SJCRH30 (cell line): ENCODE results near the gene RAB15. TPM values are rescaled to one million over a fixed set of nuclear protein-coding genes. Genes with fewer than 3 reads are reported as not detected.
A peak's percentile ranks its signal among the peaks of the same experiment; 100 is the strongest.
"Not testable (repeated sequence)": the region's sequence is repeated elsewhere in the genome, so short reads cannot be mapped to it uniquely, and the experiment has no call there.

Experiments used
- DNase-seq, 2 experiments: peaks; one replicate each; pipeline ENCODE4 v3.0.0-alpha.2; 2015 to 2020
- H3K27ac ChIP-seq: fragments of 250-450 bp; sonication (Bioruptor Pico); 2 replicates; pipeline ENCODE4 v1.5.1; 2020; ENCODE audit warnings: mild to moderate bottlenecking, moderate library complexity
- H3K27me3 ChIP-seq: fragments of 250-450 bp; sonication (Bioruptor Pico); 2 replicates; pipeline ENCODE4 v1.5.1; 2020; ENCODE audit warnings: mild to moderate bottlenecking, moderate library complexity
- H3K36me3 ChIP-seq: fragments of 250-450 bp; sonication (Bioruptor Pico); 2 replicates; pipeline ENCODE4 v1.5.1; 2020; ENCODE audit warnings: mild to moderate bottlenecking, moderate library complexity
- H3K4me1 ChIP-seq: fragments of 250-450 bp; sonication (Bioruptor Pico); 2 replicates; pipeline ENCODE4 v1.5.1; 2020; ENCODE audit warnings: mild to moderate bottlenecking, moderate library complexity
- H3K4me3 ChIP-seq: fragments of 250-450 bp; sonication (Bioruptor Pico); 2 replicates; pipeline ENCODE4 v1.5.1; 2020; ENCODE audit warnings: mild to moderate bottlenecking, moderate library complexity
- H3K9me3 ChIP-seq: fragments of 250-450 bp; sonication (Bioruptor Pico); replicated peaks from 2 replicates; pipeline ENCODE4 v1.5.1; 2020; ENCODE audit warnings: mild to moderate bottlenecking, moderate library complexity
- total RNA-seq: library from RNA; depleted of rRNA; stranded (reverse); fragments of >200 nt; shearing (Covaris generic); gene quantifications from 2 replicates; pipeline ENCODE4 v1.2.3, GENCODE V29; 2014

Gene RAB15
- total RNA-seq, 1 experiment from 2014 or later: 21.6 TPM

- peaks cover 19% of the 10 kb centered on the region; the same call in 1 of the 2 replicates for H3K36me3 ChIP-seq
- H3K9me3 ChIP-seq: no peaks in the 10 kb centered on the region
- no peaks in the 10 kb centered on the region for H3K4me1 ChIP-seq
- no peak for DNase-seq
- H3K27me3 ChIP-seq: no peaks in the 10 kb centered on the region
- no peak overlapping the region for H3K27ac ChIP-seq
- no peak overlapping the region for H3K4me3 ChIP-seq
Measured at GRCh38 chr14:64928239-64929013, 43.7 kb downstream of the RAB15 start.

DNA sequence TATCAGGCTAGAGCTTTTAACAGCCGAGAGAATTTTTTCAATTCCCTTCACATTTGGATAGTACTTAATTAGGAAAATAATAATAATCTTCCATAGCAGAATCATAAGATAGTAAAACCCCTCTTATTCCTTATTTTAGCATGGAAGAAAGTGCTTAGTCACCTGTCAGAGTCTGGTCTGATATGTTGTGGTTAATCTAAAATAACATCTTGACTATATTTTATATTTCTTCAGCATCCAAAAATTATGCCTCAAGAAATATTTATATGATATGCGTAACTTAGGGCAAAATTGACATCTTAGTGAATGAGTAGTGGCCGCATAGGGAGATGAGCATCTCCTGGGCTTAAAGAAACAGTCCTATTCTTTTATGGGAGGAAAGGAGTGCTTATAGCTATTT, 45.1 kb downstream of the RAB15 start:
- peaks cover 15% of the 10 kb centered on the region; the same call in 1 of the 2 replicates for H3K36me3 ChIP-seq
- H3K4me1 ChIP-seq: no peaks in the 10 kb centered on the region
- H3K27ac ChIP-seq: no peak overlapping the region
- no peak overlapping the region for H3K4me3 ChIP-seq
- DNase-seq: no peak
- no peaks in the 10 kb centered on the region for H3K9me3 ChIP-seq
- no peaks in the 10 kb centered on the region for H3K27me3 ChIP-seq

DNA sequence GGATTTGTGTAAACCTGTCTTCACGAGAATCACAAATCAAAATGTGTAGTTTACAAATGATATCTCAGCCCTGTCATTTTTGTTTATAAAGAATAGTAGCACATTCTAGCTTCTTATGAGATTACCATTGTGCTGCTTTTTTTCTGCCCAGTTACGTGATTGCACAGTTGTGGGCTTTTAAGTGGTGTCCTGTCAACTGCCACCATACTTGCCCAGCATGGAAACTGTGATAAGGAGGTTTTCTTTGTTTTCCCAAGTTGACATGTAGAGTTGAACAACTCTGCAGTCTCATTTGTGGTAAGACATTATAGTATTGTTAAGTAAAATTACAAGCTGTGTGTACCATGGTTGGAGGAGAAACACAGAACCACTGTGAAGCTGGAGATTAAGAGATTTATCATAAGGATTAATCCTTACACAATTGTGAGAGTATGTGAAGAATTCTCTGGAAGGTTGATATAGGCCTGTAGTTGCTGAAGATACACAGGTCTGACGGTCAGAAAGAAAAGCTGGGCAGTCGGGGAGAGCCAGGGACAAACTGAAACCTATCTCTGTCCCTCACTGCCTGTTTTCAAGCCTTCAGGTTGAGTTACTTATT, 45.6 kb downstream of the RAB15 start:
- H3K27ac ChIP-seq: no peak overlapping the region
- no peaks in the 10 kb centered on the region for H3K27me3 ChIP-seq
- H3K36me3 ChIP-seq: peaks cover 11% of the 10 kb centered on the region; the same call in 1 of the 2 replicates
- no peak overlapping the region for H3K4me3 ChIP-seq
- no peaks in the 10 kb centered on the region for H3K4me1 ChIP-seq
- DNase-seq: no peak
- no peaks in the 10 kb centered on the region for H3K9me3 ChIP-seq

- H3K27me3 ChIP-seq: no peaks in the 10 kb centered on the region
- H3K27ac ChIP-seq: no peak overlapping the region
- H3K4me1 ChIP-seq: no peaks in the 10 kb centered on the region
- peaks cover 9% of the 10 kb centered on the region; the same call in 1 of the 2 replicates for H3K36me3 ChIP-seq
- no peak for DNase-seq
- no peaks in the 10 kb centered on the region for H3K9me3 ChIP-seq
- no peak overlapping the region for H3K4me3 ChIP-seq
Measured at GRCh38 chr14:64923015-64923414, 49.1 kb downstream of the RAB15 start.

DNA sequence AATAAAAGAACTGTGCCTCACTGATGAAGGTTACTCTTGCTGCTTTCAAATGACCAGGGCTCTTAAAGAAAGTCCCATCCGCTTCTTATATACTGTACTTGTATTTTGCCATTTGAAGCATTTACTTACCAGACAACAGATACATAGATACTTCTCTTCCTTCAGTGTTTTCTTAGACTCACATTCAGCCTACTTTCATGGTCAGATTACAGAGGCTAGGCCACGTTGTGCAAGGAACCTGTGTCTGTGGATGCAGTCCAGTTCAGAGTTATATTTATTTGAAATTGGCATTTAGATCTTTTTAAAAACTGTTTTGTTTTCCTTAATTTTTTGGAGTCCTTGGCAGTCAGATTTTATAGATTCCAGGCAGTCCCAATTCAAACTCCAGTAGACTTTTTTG, 51.7 kb downstream of the RAB15 start:
- H3K36me3 ChIP-seq: no peaks in the 10 kb centered on the region
- no peaks in the 10 kb centered on the region for H3K9me3 ChIP-seq
- DNase-seq: no peak
- H3K4me1 ChIP-seq: no peaks in the 10 kb centered on the region
- no peaks in the 10 kb centered on the region for H3K27me3 ChIP-seq
- no peak overlapping the region for H3K27ac ChIP-seq
- no peak overlapping the region for H3K4me3 ChIP-seq

- DNase-seq: no peak
- H3K4me3 ChIP-seq: no peak overlapping the region
- H3K27ac ChIP-seq: no peak overlapping the region
- H3K36me3 ChIP-seq: no peaks in the 10 kb centered on the region
- H3K27me3 ChIP-seq: no peaks in the 10 kb centered on the region
- H3K9me3 ChIP-seq: no peaks in the 10 kb centered on the region
- no peaks in the 10 kb centered on the region for H3K4me1 ChIP-seq
Measured at GRCh38 chr14:64919618-64920017, 52.5 kb downstream of the RAB15 start.

GRCh38 chr14:64919215-64919614, 52.9 kb downstream of the RAB15 start:
- no peak overlapping the region for H3K4me3 ChIP-seq
- no peaks in the 10 kb centered on the region for H3K9me3 ChIP-seq
- H3K27ac ChIP-seq: no peak overlapping the region
- no peaks in the 10 kb centered on the region for H3K4me1 ChIP-seq
- H3K27me3 ChIP-seq: no peaks in the 10 kb centered on the region
- no peaks in the 10 kb centered on the region for H3K36me3 ChIP-seq
- no peak for DNase-seq

GRCh38 chr14:64918216-64918615, 53.9 kb downstream of the RAB15 start:
- Histone ChIP-seq H3K4me1 (no peaks in the 10 kb centered on the region), H3K4me3 (no peak overlapping the region), H3K36me3 (no peaks in the 10 kb centered on the region), H3K27me3 (no peaks in the 10 kb centered on the region), H3K9me3 (no peaks in the 10 kb centered on the region), H3K27ac (no peak overlapping the region)
- DNase-seq: no peak

DNA sequence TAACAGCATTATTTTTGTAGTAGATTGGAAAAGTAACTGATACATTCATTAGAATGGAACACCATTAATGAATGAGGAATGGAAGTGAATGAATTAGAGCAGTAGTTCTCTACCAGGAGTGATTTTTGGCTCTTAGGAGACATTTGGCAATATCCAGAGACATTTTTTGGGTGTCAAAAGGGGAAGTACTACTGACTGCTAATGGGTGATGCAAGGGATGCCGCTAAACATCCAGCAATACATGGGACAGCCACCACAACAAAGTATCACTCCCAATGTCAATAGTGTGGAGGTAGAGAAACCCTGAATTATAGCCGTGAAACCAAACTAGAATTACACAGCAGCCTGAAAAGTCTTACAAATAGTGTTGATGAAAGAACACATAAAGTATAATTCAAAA, 56.3 kb downstream of the RAB15 start:
- Histone ChIP-seq H3K27me3 (no peaks in the 10 kb centered on the region), H3K36me3 (no peaks in the 10 kb centered on the region), H3K27ac (no peak overlapping the region), H3K9me3 (no peaks in the 10 kb centered on the region), H3K4me1 (no peaks in the 10 kb centered on the region), H3K4me3 (no peak overlapping the region)
- DNase-seq: no peak

DNA sequence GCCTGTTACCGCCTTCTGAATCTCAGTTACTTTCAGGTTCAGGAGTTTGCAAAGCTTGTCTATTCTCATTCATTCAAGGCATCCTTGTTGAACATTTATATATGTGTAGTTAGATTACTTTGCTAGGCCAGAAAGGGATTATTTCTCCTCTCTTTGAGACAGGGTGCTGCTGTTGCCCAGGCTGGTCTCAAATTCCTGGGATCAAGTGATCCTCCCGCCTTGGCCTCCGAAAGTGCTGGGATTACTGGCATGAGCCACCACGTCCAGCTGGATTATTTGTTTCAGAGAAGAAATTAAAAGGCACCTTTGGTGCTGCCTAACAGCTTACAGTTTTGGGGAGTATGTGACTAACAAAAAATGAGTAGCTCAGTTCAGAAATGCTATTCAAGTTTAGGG, 57.1 kb downstream of the RAB15 start:
- no peak for DNase-seq
- H3K4me3 ChIP-seq: peak overlapping the region; percentile 97
- peak overlapping the region; percentile 86 for H3K27ac ChIP-seq
- H3K27me3 ChIP-seq: no peaks in the 10 kb centered on the region
- no peaks in the 10 kb centered on the region for H3K36me3 ChIP-seq
- H3K4me1 ChIP-seq: no peaks in the 10 kb centered on the region
- no peaks in the 10 kb centered on the region for H3K9me3 ChIP-seq

DNA sequence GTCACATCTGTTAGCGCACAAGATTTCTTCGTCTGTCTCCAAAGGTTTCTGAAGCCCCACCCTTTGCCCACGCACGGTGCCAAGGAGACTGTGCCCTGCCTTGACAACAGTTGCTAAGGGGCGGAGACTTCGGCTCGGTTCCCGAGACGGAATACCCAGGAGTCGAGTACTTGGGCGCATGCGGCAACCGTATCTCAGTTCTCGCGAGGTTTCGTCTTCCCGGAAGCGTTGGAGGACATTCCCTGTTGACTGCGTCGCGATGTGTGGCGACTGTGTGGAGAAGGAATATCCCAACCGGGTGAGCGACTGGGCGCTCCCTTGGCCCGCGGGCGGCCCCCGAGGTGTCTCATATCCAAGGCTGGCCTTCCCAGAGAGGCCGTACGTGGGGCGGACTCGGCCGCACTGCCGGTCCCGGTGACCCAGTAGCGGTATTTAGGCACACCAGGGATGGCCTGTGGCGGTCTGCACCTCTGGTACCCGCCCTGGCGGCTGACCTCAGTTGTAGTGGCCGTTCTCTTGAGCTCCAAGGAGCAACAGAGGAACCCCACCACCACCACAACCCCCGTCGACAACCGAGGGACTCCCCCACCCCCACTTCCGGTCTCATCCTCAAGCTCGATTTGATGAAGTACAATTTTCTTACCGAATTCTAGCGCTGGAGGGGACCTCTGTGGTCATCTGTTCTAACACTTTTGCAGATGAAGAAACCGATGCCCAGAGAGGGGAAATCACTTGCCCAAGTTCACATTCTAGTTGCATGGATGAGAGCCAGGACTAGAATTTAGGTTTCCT, 57.7 kb downstream of the RAB15 start, which contains the start of gene CHURC1:
TSS of gene CHURC1 (plus strand) at position 219 of the 792 bp plus-strand sequence. CDS start at position 260, 41 bp downstream.
- no peaks in the 10 kb centered on the region for H3K36me3 ChIP-seq

DNA sequence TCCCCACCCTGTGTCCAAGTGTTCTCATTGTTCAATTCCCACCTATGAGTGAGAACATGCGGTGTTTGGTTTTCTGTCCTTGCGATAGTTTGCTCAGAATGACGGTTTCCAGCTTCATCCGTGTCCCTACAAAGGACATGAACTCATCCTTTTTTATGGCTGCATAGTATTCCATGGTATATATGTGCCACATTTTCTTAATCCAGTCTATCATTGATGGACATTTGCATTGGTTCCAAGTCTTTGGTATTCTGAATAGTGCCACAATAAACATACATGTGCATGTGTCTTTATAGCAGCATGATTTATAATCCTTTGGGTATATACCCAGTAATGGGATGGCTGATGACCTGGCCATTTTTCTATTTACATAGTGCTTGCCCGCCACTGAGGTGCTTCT, 58.7 kb downstream of the RAB15 start:
- not testable (repeated sequence) for DNase-seq, H3K4me1 ChIP-seq, H3K27me3 ChIP-seq, H3K9me3 ChIP-seq, H3K27ac ChIP-seq, H3K36me3 ChIP-seq
- H3K4me3 ChIP-seq: peak overlapping the region; percentile 97

More for the DNA sequence above, 57.7 kb downstream of the RAB15 start, which contains the start of gene CHURC1:
- Histone ChIP-seq H3K27ac (peak within 1 kb of the TSS; percentile 86), H3K9me3 (no peaks in the 10 kb centered on the region), H3K4me3 (peak within 1 kb of the TSS; percentile 97), H3K27me3 (no peaks in the 10 kb centered on the region), H3K4me1 (no peaks in the 10 kb centered on the region)
- peak; percentile 97 to 98 for DNase-seq

GRCh38 chr14:64912261-64912660, 59.9 kb downstream of the RAB15 start:
- DNase-seq: no peak
- Histone ChIP-seq H3K36me3 (no peaks in the 10 kb centered on the region), H3K27ac (no peak overlapping the region)

DNA sequence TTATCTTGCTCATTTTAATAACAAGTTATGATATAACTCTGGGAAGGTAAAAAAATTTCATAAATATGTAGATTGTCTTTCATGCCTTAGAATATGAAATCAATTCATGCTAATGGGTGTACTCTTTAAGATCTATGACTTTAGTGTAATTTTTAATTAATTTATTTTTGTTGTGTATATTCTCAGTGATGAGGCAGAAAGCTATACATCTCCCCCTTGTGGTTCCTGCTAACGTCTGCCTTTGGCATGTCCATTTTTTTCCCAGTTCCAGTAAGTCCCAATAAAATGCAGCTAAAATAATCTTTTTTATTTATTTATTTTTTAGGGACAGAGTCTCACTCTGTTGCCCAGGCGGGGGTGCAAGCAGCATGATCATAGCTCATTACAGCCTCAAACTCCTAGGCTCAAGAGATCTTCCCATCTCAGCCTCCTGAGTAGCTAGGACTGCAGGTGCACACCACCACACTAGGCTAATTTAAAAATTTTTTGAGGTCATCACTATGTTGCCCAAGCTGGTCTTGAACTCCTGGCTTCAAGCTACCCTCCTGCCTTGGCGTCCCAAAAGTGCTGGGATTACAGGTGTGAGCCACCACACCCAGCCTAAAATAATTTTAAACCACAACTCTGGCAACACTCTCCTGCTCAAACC, 61.2 kb downstream of the RAB15 start:
- DNase-seq: peak; percentile 6 to 33
- no peaks in the 10 kb centered on the region for H3K9me3 ChIP-seq
- H3K36me3 ChIP-seq: no peaks in the 10 kb centered on the region
- H3K4me1 ChIP-seq: no peaks in the 10 kb centered on the region
- no peak overlapping the region for H3K4me3 ChIP-seq
- 0 out of 2 replicates have a peak, but pooled peaks cover 3% of the 10 kb centered on the region for H3K27me3 ChIP-seq
- no peak overlapping the region for H3K27ac ChIP-seq

More at GRCh38 chr14:64912261-64912660, 59.9 kb downstream of the RAB15 start:
- 0 out of 2 replicates have a peak, but pooled peaks cover 2% of the 10 kb centered on the region for H3K27me3 ChIP-seq
- H3K4me1 ChIP-seq: no peaks in the 10 kb centered on the region
- no peak overlapping the region for H3K4me3 ChIP-seq
- H3K9me3 ChIP-seq: no peaks in the 10 kb centered on the region
